ENCODE data around the gene ETS2. TPM values are rescaled to one million over a fixed set of nuclear protein-coding genes. Genes with fewer than 3 reads are reported as not detected.

Gene ETS2
- total RNA-seq: 10 to 100 TPM; 28.7 to 30.3 TPM

- Mint-ChIP-seq H3K4me1 (peaks cover 30% of the 10 kb centered on the region), H3K27me3 (peaks cover 3% of the 10 kb centered on the region), H3K9me3 (no peaks in the 10 kb centered on the region), H3K36me3 (peaks cover 29% of the 10 kb centered on the region), H3K4me3 (peak within 1 kb of the TSS; percentile 90), H3K27ac (peak within 1 kb of the TSS; percentile 92)
- peak; percentile 83 for DNase-seq
These were observed at the start of gene ETS2 for GRCh38 chr21:38805328-38806152. TSS of gene ETS2 (plus strand) at chr21:38805929. CDS start at chr21:38810035, 4,106 bp downstream.

GRCh38 chr21:38756746-38757145, 49.0 kb upstream of the ETS2 start:
- DNase-seq: no peak
- Mint-ChIP-seq H3K36me3 (no peaks in the 10 kb centered on the region), H3K27ac (no peak overlapping the region), H3K9me3 (no peaks in the 10 kb centered on the region), H3K4me3 (no peak overlapping the region), H3K27me3 (no peaks in the 10 kb centered on the region), H3K4me1 (peaks cover 9% of the 10 kb centered on the region)

- peaks cover 11% of the 10 kb centered on the region for H3K4me1 Mint-ChIP-seq
- no peaks in the 10 kb centered on the region for H3K27me3 Mint-ChIP-seq
- H3K4me3 Mint-ChIP-seq: no peak overlapping the region
- H3K27ac Mint-ChIP-seq: no peak overlapping the region
- no peaks in the 10 kb centered on the region for H3K36me3 Mint-ChIP-seq
- no peak for DNase-seq
- H3K9me3 Mint-ChIP-seq: no peaks in the 10 kb centered on the region
These were observed 47.1 kb upstream of the ETS2 start for GRCh38 chr21:38758501-38759214.

- DNase-seq: no peak
- no peak overlapping the region for H3K4me3 Mint-ChIP-seq
- H3K9me3 Mint-ChIP-seq: no peaks in the 10 kb centered on the region
- peaks cover 11% of the 10 kb centered on the region for H3K4me1 Mint-ChIP-seq
- no peaks in the 10 kb centered on the region for H3K27me3 Mint-ChIP-seq
- H3K27ac Mint-ChIP-seq: no peak overlapping the region
- H3K36me3 Mint-ChIP-seq: no peaks in the 10 kb centered on the region
These were observed 46.3 kb upstream of the ETS2 start for GRCh38 chr21:38759413-38759812.

- H3K4me1 Mint-ChIP-seq: peaks cover 13% of the 10 kb centered on the region
- H3K4me3 Mint-ChIP-seq: no peak overlapping the region
- no peak overlapping the region for H3K27ac Mint-ChIP-seq
- peaks cover 2% of the 10 kb centered on the region for H3K9me3 Mint-ChIP-seq
- no peaks in the 10 kb centered on the region for H3K27me3 Mint-ChIP-seq
- peaks cover 2% of the 10 kb centered on the region for H3K36me3 Mint-ChIP-seq
- no peak for DNase-seq
These were observed 45.5 kb upstream of the ETS2 start for GRCh38 chr21:38760017-38760761.

GRCh38 chr21:38760762-38761155, 45.0 kb upstream of the ETS2 start:
- peaks cover 10% of the 10 kb centered on the region for H3K4me1 Mint-ChIP-seq
- H3K36me3 Mint-ChIP-seq: peaks cover 6% of the 10 kb centered on the region
- H3K4me3 Mint-ChIP-seq: no peak overlapping the region
- H3K27ac Mint-ChIP-seq: no peak overlapping the region
- DNase-seq: no peak
- no peaks in the 10 kb centered on the region for H3K27me3 Mint-ChIP-seq
- H3K9me3 Mint-ChIP-seq: peaks cover 5% of the 10 kb centered on the region

- no peak overlapping the region for H3K27ac Mint-ChIP-seq
- peaks cover 11% of the 10 kb centered on the region for H3K4me1 Mint-ChIP-seq
- H3K27me3 Mint-ChIP-seq: no peaks in the 10 kb centered on the region
- H3K4me3 Mint-ChIP-seq: no peak overlapping the region
- H3K36me3 Mint-ChIP-seq: peaks cover 13% of the 10 kb centered on the region
- DNase-seq: no peak
- H3K9me3 Mint-ChIP-seq: peaks cover 9% of the 10 kb centered on the region
These were observed 44.2 kb upstream of the ETS2 start for GRCh38 chr21:38761531-38761930.

- no peak overlapping the region for H3K27ac Mint-ChIP-seq
These were observed 40.7 kb upstream of the ETS2 start for GRCh38 chr21:38765056-38765455.

GRCh38 chr21:38766987-38767722, 38.6 kb upstream of the ETS2 start:
- Mint-ChIP-seq H3K9me3 (peaks cover 9% of the 10 kb centered on the region), H3K27ac (peak overlapping the region; percentile 96), H3K27me3 (no peaks in the 10 kb centered on the region), H3K4me1 (peaks cover 39% of the 10 kb centered on the region), H3K4me3 (peak overlapping the region; percentile 74), H3K36me3 (peaks cover 17% of the 10 kb centered on the region)
- peak; percentile 67 for DNase-seq

More at GRCh38 chr21:38765056-38765455, 40.7 kb upstream of the ETS2 start:
- Mint-ChIP-seq H3K36me3 (peaks cover 17% of the 10 kb centered on the region), H3K4me1 (peaks cover 39% of the 10 kb centered on the region), H3K4me3 (no peak overlapping the region), H3K9me3 (peaks cover 9% of the 10 kb centered on the region), H3K27me3 (no peaks in the 10 kb centered on the region)
- DNase-seq: no peak

- Mint-ChIP-seq H3K4me1 (peaks cover 45% of the 10 kb centered on the region), H3K27me3 (peaks cover 6% of the 10 kb centered on the region), H3K9me3 (peaks cover 9% of the 10 kb centered on the region)
These were observed 37.2 kb upstream of the ETS2 start for GRCh38 chr21:38768471-38769063.

GRCh38 chr21:38769191-38769780, 36.4 kb upstream of the ETS2 start:
- H3K27ac Mint-ChIP-seq: peak overlapping the region; percentile 96
- peaks cover 9% of the 10 kb centered on the region for H3K9me3 Mint-ChIP-seq
- H3K4me3 Mint-ChIP-seq: peak overlapping the region; percentile 74
- peaks cover 17% of the 10 kb centered on the region for H3K36me3 Mint-ChIP-seq
- H3K4me1 Mint-ChIP-seq: peaks cover 45% of the 10 kb centered on the region
- no peak for DNase-seq
- H3K27me3 Mint-ChIP-seq: peaks cover 6% of the 10 kb centered on the region

More at GRCh38 chr21:38768471-38769063, 37.2 kb upstream of the ETS2 start:
- H3K36me3 Mint-ChIP-seq: peaks cover 17% of the 10 kb centered on the region
- DNase-seq: peak; percentile 79
- H3K27ac Mint-ChIP-seq: peak overlapping the region; percentile 96
- peak overlapping the region; percentile 74 for H3K4me3 Mint-ChIP-seq

- Mint-ChIP-seq H3K4me3 (no peak overlapping the region), H3K27ac (no peak overlapping the region), H3K9me3 (peaks cover 4% of the 10 kb centered on the region), H3K36me3 (peaks cover 11% of the 10 kb centered on the region), H3K27me3 (peaks cover 6% of the 10 kb centered on the region), H3K4me1 (peaks cover 40% of the 10 kb centered on the region)
- no peak for DNase-seq
These were observed 35.1 kb upstream of the ETS2 start for GRCh38 chr21:38770660-38771059.

GRCh38 chr21:38771536-38771935, 34.2 kb upstream of the ETS2 start:
- Mint-ChIP-seq H3K4me1 (peaks cover 41% of the 10 kb centered on the region), H3K4me3 (no peak overlapping the region), H3K27ac (no peak overlapping the region), H3K9me3 (no peaks in the 10 kb centered on the region), H3K27me3 (peaks cover 10% of the 10 kb centered on the region), H3K36me3 (peaks cover 9% of the 10 kb centered on the region)
- no peak for DNase-seq

- Mint-ChIP-seq H3K27me3 (peaks cover 10% of the 10 kb centered on the region), H3K4me3 (no peak overlapping the region), H3K4me1 (peaks cover 44% of the 10 kb centered on the region), H3K36me3 (peaks cover 10% of the 10 kb centered on the region), H3K27ac (no peak overlapping the region), H3K9me3 (peaks cover 2% of the 10 kb centered on the region)
- DNase-seq: no peak
These were observed 33.1 kb upstream of the ETS2 start for GRCh38 chr21:38772646-38773045.
